ENCODE data around the gene RPL35A. TPM values are rescaled to one million over a fixed set of nuclear protein-coding genes. Genes with fewer than 3 reads are reported as not detected.

The RPL35A gene
- total RNA-seq, 5 donors from 2014 or later (not counting 1 experiment from before 2014, with no cell fraction given) = 1,657 to 1,935 (median 1,760) TPM

DNA sequence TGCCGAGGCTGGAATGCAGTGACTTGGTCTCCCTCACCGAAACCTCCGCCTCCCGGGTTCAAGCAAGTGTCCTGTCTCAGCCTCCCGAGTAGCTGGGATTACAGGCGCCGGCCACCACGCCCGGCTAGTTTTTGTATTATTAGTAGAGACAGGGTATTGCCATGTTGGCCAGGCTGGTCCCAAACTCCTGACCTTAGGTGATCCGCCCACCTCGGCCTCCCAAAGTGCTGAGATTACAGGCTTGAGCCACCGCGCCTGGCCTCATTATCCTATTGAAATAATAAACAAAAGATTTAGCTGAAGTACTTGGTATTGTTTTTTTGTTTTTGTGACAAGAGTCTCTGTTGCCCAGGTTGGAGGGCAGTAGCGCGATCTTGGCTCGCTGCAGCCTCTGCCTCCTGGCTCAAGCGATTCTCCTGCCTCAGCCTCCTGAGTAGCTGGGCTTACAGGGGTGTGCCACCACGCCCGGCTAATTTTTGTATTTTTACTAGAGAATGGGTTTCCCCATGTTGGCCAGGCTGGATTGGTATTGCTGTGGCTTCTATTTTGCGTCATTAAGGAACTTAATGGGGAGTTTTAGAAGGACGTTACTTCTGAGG is 1.5 kb downstream of the RPL35A start:
- H3K4me3 Mint-ChIP-seq = peak overlapping the region; percentile 93 to 100 (median 97)
- peak overlapping the region; percentile 96 to 100 for H3K27ac Mint-ChIP-seq
- H3K9me3 ChIP-seq = no peaks in the 10 kb centered on the region
- CTCF ChIA-PET = interaction anchor here in 1 of 2 donors (1.0 kb wide), 1 partner anchor 10 kb away, joined by 3 read pairs; no protein-coding TSS in a partner anchor
- no peaks in the 10 kb centered on the region for H3K9me3 Mint-ChIP-seq
- H3K27me3 Mint-ChIP-seq = no peaks in the 10 kb centered on the region
- peak overlapping the region; percentile 71 to 90 for H3K4me3 ChIP-seq (ENCODE audit: control insufficient read depth in 1 of 2, extremely low read depth in 1 of 2, low read length in 1 of 2)
- peak overlapping the region; percentile 99 for H3K27ac ChIP-seq (ENCODE audit: low read length)
- H3K36me3 ChIP-seq (ENCODE audit: control insufficient read depth in 2 of 2, extremely low read depth in 1 of 2, insufficient read depth in 1 of 2, low read length in 1 of 2) = peaks cover 13 to 54% of the 10 kb centered on the region in 2 donors
- H3K27me3 ChIP-seq (replicated peaks in 1 of 2; ENCODE audit: control insufficient read depth in 2 of 2, extremely low read depth in 1 of 2, insufficient read depth in 2 of 2, low read length in 1 of 2) = no peaks in the 10 kb centered on the region
- ATAC-seq (replicated peaks in 1 of 4) (no peak), DNase-seq (no peak)
- POLR2A ChIA-PET = interaction anchor here in 1 of 2 donors (1.0 kb wide), 1 partner anchor 8 kb away, joined by 3 read pairs; no protein-coding TSS in a partner anchor
- H3K4me1 ChIP-seq (ENCODE audit: control insufficient read depth in 1 of 2, extremely low read depth in 1 of 2, insufficient read depth in 2 of 2, low read length in 2 of 2) = peaks cover 7 to 47% of the 10 kb centered on the region in 2 experiments
- peaks cover 52 to 61% (median 55%) of the 10 kb centered on the region in 3 donors for H3K4me1 Mint-ChIP-seq
- 60% methylated on average over 8 of the region's 21 CpGs for WGBS (ENCODE audit: insufficient coverage)
- peaks cover 46% of the 10 kb centered on the region for H3K36me3 Mint-ChIP-seq

DNA sequence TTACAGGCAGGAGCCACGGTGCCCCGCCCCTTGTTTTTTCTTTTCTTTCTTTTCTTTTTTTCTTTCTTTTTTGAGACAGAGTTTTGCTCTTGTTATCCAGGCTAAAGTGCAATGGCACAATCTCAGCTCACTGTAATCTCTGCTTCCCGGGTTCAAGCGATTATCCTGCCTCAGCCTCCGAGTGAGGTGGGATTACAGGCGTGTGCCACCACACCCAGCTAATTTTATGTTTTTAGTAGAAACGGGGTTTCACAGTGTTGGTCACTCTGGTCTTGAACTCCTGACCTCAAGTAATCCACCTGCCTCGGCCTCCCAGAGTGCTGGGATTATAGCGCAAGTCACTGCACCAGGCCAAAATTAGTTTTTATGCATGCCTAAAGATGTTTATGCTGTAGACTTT is 2.5 kb downstream of the RPL35A start:
- ChIA-PET POLR2A (no interaction called here), CTCF (no interaction called here)
- H3K27me3 ChIP-seq (replicated peaks in 1 of 2; ENCODE audit: control insufficient read depth in 2 of 2, extremely low read depth in 1 of 2, insufficient read depth in 2 of 2, low read length in 1 of 2) = no peaks in the 10 kb centered on the region
- Mint-ChIP-seq H3K4me1 (peaks cover 59 to 67% (median 61%) of the 10 kb centered on the region in 3 donors), H3K4me3 (peak overlapping the region; percentile 21 to 93 (median 51)), H3K36me3 (peaks cover 55% of the 10 kb centered on the region), H3K27me3 (no peaks in the 10 kb centered on the region), H3K9me3 (no peaks in the 10 kb centered on the region), H3K27ac (peak overlapping the region in 1 of 2 donors; percentile 64)
- peaks cover 7 to 52% of the 10 kb centered on the region in 2 experiments for H3K4me1 ChIP-seq (ENCODE audit: control insufficient read depth in 1 of 2, extremely low read depth in 1 of 2, insufficient read depth in 2 of 2, low read length in 2 of 2)
- H3K36me3 ChIP-seq (ENCODE audit: control insufficient read depth in 2 of 2, extremely low read depth in 1 of 2, insufficient read depth in 1 of 2, low read length in 1 of 2) = peaks cover 13 to 61% of the 10 kb centered on the region in 2 donors
- no peak overlapping the region for H3K4me3 ChIP-seq (ENCODE audit: control insufficient read depth in 1 of 2, extremely low read depth in 1 of 2, low read length in 1 of 2)
- WGBS (ENCODE audit: insufficient coverage) = 84% methylated on average over 8 of the region's 9 CpGs
- DNase-seq = no peak
- no peak overlapping the region for H3K27ac ChIP-seq (ENCODE audit: low read length)
- no peak for ATAC-seq (replicated peaks in 1 of 4)
- H3K9me3 ChIP-seq = no peaks in the 10 kb centered on the region

DNA sequence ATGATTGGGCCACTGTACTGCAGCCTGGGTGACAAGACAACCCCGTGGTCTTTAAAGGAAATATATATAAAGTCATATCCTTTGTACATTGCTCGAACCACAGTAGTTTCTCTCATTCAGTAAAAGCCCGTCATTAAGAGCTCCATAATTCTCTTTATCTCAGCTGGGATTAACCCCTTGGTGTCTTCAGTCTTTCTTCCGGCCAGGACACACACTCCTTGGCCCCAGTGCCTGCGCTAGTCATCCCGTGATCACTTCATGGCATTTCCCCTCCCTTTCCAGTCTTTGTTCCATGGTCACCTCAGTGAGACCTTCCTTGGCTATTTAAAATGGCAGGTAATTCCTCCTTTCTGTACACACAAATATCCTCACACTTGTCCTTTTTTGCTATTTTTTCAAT is 3.3 kb downstream of the RPL35A start:
- ATAC-seq (replicated peaks in 1 of 4) = no peak
- H3K36me3 ChIP-seq (ENCODE audit: control insufficient read depth in 2 of 2, extremely low read depth in 1 of 2, insufficient read depth in 1 of 2, low read length in 1 of 2) = peaks cover 13 to 68% of the 10 kb centered on the region in 2 donors
- no peaks in the 10 kb centered on the region for H3K9me3 ChIP-seq
- DNase-seq = no peak
- no peaks in the 10 kb centered on the region for H3K27me3 Mint-ChIP-seq
- no peaks in the 10 kb centered on the region for H3K27me3 ChIP-seq (replicated peaks in 1 of 2; ENCODE audit: control insufficient read depth in 2 of 2, extremely low read depth in 1 of 2, insufficient read depth in 2 of 2, low read length in 1 of 2)
- no peak overlapping the region for H3K4me3 ChIP-seq (ENCODE audit: control insufficient read depth in 1 of 2, extremely low read depth in 1 of 2, low read length in 1 of 2)
- peaks cover 68 to 74% (median 69%) of the 10 kb centered on the region in 3 donors for H3K4me1 Mint-ChIP-seq
- 74% methylated on average over 5 of the region's 6 CpGs for WGBS (ENCODE audit: insufficient coverage)
- peaks cover 7 to 55% of the 10 kb centered on the region in 2 experiments for H3K4me1 ChIP-seq (ENCODE audit: control insufficient read depth in 1 of 2, extremely low read depth in 1 of 2, insufficient read depth in 2 of 2, low read length in 2 of 2)
- POLR2A ChIA-PET = interaction anchor here in 1 of 2 donors (0.9 kb wide), 1 partner anchor 8 kb away, joined by 4 read pairs; no protein-coding TSS in a partner anchor
- CTCF ChIA-PET = no interaction called here
- peak overlapping the region; percentile 48 to 56 for H3K27ac Mint-ChIP-seq
- H3K4me3 Mint-ChIP-seq = peak overlapping the region; percentile 24 to 93 (median 31)
- peak overlapping the region; percentile 13 for H3K27ac ChIP-seq (ENCODE audit: low read length)
- H3K36me3 Mint-ChIP-seq = peaks cover 61% of the 10 kb centered on the region
- no peaks in the 10 kb centered on the region for H3K9me3 Mint-ChIP-seq

DNA sequence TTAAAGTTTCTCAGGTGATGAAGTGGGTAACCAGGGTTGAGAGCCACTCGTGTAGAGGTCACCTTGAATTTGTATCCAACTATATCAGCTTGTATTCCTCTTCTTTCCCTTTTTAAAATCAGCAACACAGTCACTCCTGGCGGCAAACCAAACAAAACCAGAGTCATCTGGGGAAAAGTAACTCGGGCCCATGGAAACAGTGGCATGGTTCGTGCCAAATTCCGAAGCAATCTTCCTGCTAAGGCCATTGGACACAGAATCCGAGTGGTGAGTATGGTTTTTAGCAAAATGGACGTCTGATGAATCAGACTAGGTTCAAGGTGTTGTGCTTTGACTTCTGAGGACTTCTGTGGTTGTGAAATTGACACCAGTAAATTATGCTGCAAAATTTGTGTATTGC is 3.9 kb downstream of the RPL35A start:
- Mint-ChIP-seq H3K27me3 (no peaks in the 10 kb centered on the region), H3K4me3 (peak overlapping the region in 2 of 3 donors; percentile 18 to 93), H3K36me3 (peaks cover 62% of the 10 kb centered on the region), H3K4me1 (peaks cover 74 to 75% (median 74%) of the 10 kb centered on the region in 3 donors), H3K27ac (peak overlapping the region; percentile 21 to 56), H3K9me3 (no peaks in the 10 kb centered on the region)
- ChIA-PET POLR2A (interaction anchor here in 1 of 2 donors (0.6 to 0.9 kb wide), 2 partner anchors 8 to 341 kb away, joined by 4 to 9 read pairs; no protein-coding TSS in a partner anchor), CTCF (no interaction called here)
- ATAC-seq (replicated peaks in 1 of 4) (no peak), DNase-seq (no peak)
- no peak overlapping the region for H3K4me3 ChIP-seq (ENCODE audit: control insufficient read depth in 1 of 2, extremely low read depth in 1 of 2, low read length in 1 of 2)
- H3K27me3 ChIP-seq (replicated peaks in 1 of 2; ENCODE audit: control insufficient read depth in 2 of 2, extremely low read depth in 1 of 2, insufficient read depth in 2 of 2, low read length in 1 of 2) = no peaks in the 10 kb centered on the region
- peak overlapping the region; percentile 13 for H3K27ac ChIP-seq (ENCODE audit: low read length)
- peaks cover 13 to 72% of the 10 kb centered on the region in 2 donors for H3K36me3 ChIP-seq (ENCODE audit: control insufficient read depth in 2 of 2, extremely low read depth in 1 of 2, insufficient read depth in 1 of 2, low read length in 1 of 2)
- H3K9me3 ChIP-seq = no peaks in the 10 kb centered on the region
- WGBS (ENCODE audit: insufficient coverage) = 87% methylated on average over 6 of the region's 7 CpGs
- H3K4me1 ChIP-seq (ENCODE audit: control insufficient read depth in 1 of 2, extremely low read depth in 1 of 2, insufficient read depth in 2 of 2, low read length in 2 of 2) = peaks cover 7 to 60% of the 10 kb centered on the region in 2 experiments

DNA sequence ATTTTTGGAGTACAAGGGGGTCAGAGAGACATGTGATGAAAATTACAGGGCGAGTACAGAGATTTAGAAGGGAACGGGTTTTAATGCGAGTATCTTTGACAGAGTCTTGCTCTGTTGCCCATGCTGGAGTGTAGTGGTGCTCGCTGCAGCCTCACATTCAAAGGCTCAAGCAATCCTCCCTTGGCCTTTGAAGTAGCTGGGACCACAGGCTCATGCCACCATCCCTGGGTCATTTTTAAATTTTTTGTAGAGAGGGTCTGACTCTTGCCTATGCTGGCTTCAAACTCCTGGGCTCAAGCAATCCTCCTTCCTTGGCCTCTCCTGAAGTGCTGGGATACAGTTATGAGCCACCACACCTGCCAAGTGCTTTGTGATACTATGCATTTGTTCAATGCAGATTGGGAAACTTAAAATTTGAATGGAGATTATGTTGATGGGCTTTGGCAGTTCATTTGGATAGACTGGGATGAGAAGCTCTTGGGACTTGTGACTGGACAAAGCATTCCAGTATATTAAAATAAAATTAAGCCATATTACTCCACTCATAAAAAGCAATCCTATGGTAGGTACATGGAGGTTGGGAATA is 6.0 kb downstream of the RPL35A start:
- CTCF ChIA-PET = no interaction called here
- WGBS (ENCODE audit: insufficient coverage) = 100% methylated on average over 3 of the region's 4 CpGs
- no peak overlapping the region for H3K4me3 Mint-ChIP-seq

DNA sequence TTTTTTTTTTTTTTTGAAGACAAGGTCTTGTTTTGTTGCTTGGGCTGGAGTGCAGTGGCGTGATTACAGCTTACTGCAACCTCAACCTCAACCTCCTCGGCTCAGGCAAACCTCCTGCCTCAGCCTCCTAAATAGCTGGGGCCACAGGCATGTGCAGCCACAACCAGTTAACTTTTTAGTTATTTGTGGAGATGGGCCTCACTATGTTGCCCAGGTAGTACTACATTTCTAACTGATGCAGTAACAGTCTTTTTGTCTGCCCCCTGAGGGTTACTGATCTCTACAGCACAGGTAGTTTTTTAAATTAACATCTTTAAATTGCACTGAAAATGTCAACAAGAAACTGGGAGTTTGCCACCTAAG is 6.6 kb downstream of the RPL35A start:
- H3K4me3 Mint-ChIP-seq = no peak overlapping the region
- DNase-seq (no peak), ATAC-seq (replicated peaks in 1 of 4) (no peak)
- Histone ChIP-seq H3K4me1 (ENCODE audit: control insufficient read depth in 1 of 2, extremely low read depth in 1 of 2, insufficient read depth in 2 of 2, low read length in 2 of 2) (peaks cover 20 to 60% of the 10 kb centered on the region in 2 experiments), H3K27ac (ENCODE audit: low read length) (no peak overlapping the region), H3K27me3 (replicated peaks in 1 of 2; ENCODE audit: control insufficient read depth in 2 of 2, extremely low read depth in 1 of 2, insufficient read depth in 2 of 2, low read length in 1 of 2) (no peaks in the 10 kb centered on the region), H3K4me3 (ENCODE audit: control insufficient read depth in 1 of 2, extremely low read depth in 1 of 2, low read length in 1 of 2) (no peak overlapping the region), H3K36me3 (ENCODE audit: control insufficient read depth in 2 of 2, extremely low read depth in 1 of 2, insufficient read depth in 1 of 2, low read length in 1 of 2) (peaks cover 11 to 66% of the 10 kb centered on the region in 2 donors), H3K9me3 (no peaks in the 10 kb centered on the region)
- H3K9me3 Mint-ChIP-seq = no peaks in the 10 kb centered on the region
- no peaks in the 10 kb centered on the region for H3K27me3 Mint-ChIP-seq
- H3K36me3 Mint-ChIP-seq = peaks cover 54% of the 10 kb centered on the region
- no CpG with 5 or more reads among the region's 2 CpGs for WGBS (ENCODE audit: insufficient coverage)
- ChIA-PET CTCF (no interaction called here), POLR2A (interaction anchor here in 1 of 2 donors (0.6 kb wide), 1 partner anchor 12 kb away, joined by 3 read pairs; no protein-coding TSS in a partner anchor)
- H3K27ac Mint-ChIP-seq = no peak overlapping the region
- peaks cover 69 to 76% (median 75%) of the 10 kb centered on the region in 3 donors for H3K4me1 Mint-ChIP-seq

More for the DNA sequence above, 6.0 kb downstream of the RPL35A start:
- no peaks in the 10 kb centered on the region for H3K9me3 ChIP-seq
- no peak overlapping the region for H3K4me3 ChIP-seq (ENCODE audit: control insufficient read depth in 1 of 2, extremely low read depth in 1 of 2, low read length in 1 of 2)
- peaks cover 13 to 72% of the 10 kb centered on the region in 2 donors for H3K36me3 ChIP-seq (ENCODE audit: control insufficient read depth in 2 of 2, extremely low read depth in 1 of 2, insufficient read depth in 1 of 2, low read length in 1 of 2)
- peaks cover 15 to 64% of the 10 kb centered on the region in 2 experiments for H3K4me1 ChIP-seq (ENCODE audit: control insufficient read depth in 1 of 2, extremely low read depth in 1 of 2, insufficient read depth in 2 of 2, low read length in 2 of 2)
- no peak overlapping the region for H3K27ac Mint-ChIP-seq
- POLR2A ChIA-PET = interaction anchor here in 1 of 2 donors (0.6 kb wide), 1 partner anchor 12 kb away, joined by 3 read pairs; no protein-coding TSS in a partner anchor
- no peak for DNase-seq
- peaks cover 57% of the 10 kb centered on the region for H3K36me3 Mint-ChIP-seq
- ATAC-seq (replicated peaks in 1 of 4) = no peak
- peaks cover 69 to 76% (median 75%) of the 10 kb centered on the region in 3 donors for H3K4me1 Mint-ChIP-seq
- no peak overlapping the region for H3K27ac ChIP-seq (ENCODE audit: low read length)
- H3K27me3 ChIP-seq (replicated peaks in 1 of 2; ENCODE audit: control insufficient read depth in 2 of 2, extremely low read depth in 1 of 2, insufficient read depth in 2 of 2, low read length in 1 of 2) = no peaks in the 10 kb centered on the region
- no peaks in the 10 kb centered on the region for H3K27me3 Mint-ChIP-seq
- no peaks in the 10 kb centered on the region for H3K9me3 Mint-ChIP-seq

Data from T-cell (primary cell).